Esophagus squamous epithelium (tissue), 4 donors: Measurements from ENCODE around the gene ANKS1A.

Source experiments
- CTCF ChIP-seq, 6 experiments: fragments of 450-650 bp in 4 of 6; fragments of 200-600 bp in 2 of 6; sonication (generic) in 2 of 6; IDR thresholded peaks; one replicate each; pipeline ENCODE4 v1.5.1; 2016 to 2019; ENCODE audit warnings: antibody characterized with exemption in 6 of 6, mild to moderate bottlenecking in 4 of 6, moderate library complexity in 4 of 6
- POLR2A ChIP-seq, 4 donors: fragments of 450-650 bp; IDR thresholded peaks; one replicate each; pipeline ENCODE4 v1.6.1; 2017; ENCODE audit warnings: antibody characterized with exemption in 4 of 4, mild to moderate bottlenecking in 4 of 4, moderate library complexity in 3 of 4

- TF ChIP-seq CTCF (IDR thresholded peaks at IDR 0.05) (no peak), POLR2A (IDR thresholded peaks at IDR 0.05) (no peak)
These were observed 4.1 kb upstream of the ANKS1A start for GRCh38 chr6:34884996-34885395.
